Posterior cingulate gyrus (tissue), 11 donors: ENCODE results near the gene NOMO2.
"Not testable (repeated sequence)": the region's sequence is repeated elsewhere in the genome, so short reads cannot be mapped to it uniquely, and the experiment has no call there.

ENCODE experiments used
- DNase-seq, 10 donors: peaks; one replicate each; pipeline versions ENCODE4 v3.0.0 to v3.0.0-alpha.2; 2020 to 2021; ENCODE audit warnings: mixed read lengths in 3 of 10
- intact Hi-C: fragments of 100-400 bp; cut with DNase I; formaldehyde crosslinking; loops from one replicate; pipeline ENCODE4 v1.15.1; 2023

Gene NOMO2, protein sequence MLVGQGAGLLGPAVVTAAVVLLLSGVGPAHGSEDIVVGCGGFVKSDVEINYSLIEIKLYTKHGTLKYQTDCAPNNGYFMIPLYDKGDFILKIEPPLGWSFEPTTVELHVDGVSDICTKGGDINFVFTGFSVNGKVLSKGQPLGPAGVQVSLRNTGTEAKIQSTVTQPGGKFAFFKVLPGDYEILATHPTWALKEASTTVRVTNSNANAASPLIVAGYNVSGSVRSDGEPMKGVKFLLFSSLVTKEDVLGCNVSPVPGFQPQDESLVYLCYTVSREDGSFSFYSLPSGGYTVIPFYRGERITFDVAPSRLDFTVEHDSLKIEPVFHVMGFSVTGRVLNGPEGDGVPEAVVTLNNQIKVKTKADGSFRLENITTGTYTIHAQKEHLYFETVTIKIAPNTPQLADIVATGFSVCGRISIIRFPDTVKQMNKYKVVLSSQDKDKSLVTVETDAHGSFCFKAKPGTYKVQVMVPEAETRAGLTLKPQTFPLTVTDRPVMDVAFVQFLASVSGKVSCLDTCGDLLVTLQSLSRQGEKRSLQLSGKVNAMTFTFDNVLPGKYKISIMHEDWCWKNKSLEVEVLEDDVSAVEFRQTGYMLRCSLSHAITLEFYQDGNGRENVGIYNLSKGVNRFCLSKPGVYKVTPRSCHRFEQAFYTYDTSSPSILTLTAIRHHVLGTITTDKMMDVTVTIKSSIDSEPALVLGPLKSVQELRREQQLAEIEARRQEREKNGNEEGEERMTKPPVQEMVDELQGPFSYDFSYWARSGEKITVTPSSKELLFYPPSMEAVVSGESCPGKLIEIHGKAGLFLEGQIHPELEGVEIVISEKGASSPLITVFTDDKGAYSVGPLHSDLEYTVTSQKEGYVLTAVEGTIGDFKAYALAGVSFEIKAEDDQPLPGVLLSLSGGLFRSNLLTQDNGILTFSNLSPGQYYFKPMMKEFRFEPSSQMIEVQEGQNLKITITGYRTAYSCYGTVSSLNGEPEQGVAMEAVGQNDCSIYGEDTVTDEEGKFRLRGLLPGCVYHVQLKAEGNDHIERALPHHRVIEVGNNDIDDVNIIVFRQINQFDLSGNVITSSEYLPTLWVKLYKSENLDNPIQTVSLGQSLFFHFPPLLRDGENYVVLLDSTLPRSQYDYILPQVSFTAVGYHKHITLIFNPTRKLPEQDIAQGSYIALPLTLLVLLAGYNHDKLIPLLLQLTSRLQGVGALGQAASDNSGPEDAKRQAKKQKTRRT

DNA sequence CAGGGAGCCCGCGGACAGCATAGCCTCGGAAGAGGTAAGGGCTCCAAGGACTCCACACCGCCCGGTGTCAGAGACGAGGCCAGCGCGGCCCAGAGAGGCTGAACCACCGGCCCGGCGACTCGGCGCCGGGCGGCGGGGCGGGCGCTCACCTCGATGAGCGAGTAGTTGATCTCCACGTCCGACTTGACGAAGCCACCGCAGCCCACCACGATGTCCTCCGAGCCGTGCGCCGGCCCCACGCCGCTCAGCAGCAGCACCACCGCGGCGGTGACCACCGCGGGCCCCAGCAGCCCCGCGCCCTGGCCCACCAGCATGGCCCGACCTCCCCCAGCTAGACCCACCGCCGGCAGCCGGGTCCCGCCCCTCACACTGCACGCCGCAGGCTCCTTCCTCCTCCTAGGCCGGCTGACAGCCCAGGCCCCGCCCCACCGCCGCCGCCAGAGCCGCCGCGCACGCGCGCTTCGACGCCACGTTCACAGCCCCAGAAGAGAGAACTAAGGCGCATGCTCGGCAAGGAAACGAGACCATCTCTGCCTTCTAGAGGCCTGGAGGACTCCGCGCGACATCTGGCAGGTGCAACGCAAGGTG is at the start of gene NOMO2:
TSS of gene NOMO2 (minus strand) at position 371 of the 588 bp plus-strand sequence. CDS start at position 314, 57 bp downstream.
- DNase-seq = peak; percentile 78 to 98 (median 84)
- intact Hi-C loops = not testable (repeated sequence)

DNA sequence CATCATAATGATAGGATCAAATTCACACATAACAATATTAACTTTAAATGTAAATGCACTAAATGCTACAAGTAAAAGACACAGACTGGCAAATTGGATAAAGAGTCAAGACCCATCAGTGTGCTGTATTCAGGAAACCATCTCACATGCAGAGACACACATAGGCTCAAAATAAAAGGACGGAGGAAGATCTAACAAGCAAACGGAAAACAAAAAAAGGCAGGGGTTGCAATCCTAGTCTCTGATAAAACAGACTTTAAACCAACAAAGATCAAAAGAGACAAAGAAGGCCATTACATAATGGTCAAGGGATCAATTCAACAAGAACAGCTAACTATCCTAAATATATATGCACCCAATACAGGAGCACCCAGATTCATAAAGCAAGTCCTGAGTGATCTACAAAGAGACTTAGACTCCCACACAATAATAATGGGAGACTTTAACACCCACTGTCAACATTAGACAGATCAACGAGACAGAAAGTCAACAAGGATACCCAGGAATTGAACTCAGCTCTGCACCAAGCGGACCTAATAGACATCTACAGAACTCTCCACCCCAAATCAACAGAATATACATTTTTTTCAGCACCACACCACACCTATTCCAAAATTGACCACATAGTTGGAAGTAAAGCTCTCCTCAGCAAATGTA is 48.4 kb upstream of the NOMO2 start:
- intact Hi-C loops, DNase-seq: not testable (repeated sequence)

DNA sequence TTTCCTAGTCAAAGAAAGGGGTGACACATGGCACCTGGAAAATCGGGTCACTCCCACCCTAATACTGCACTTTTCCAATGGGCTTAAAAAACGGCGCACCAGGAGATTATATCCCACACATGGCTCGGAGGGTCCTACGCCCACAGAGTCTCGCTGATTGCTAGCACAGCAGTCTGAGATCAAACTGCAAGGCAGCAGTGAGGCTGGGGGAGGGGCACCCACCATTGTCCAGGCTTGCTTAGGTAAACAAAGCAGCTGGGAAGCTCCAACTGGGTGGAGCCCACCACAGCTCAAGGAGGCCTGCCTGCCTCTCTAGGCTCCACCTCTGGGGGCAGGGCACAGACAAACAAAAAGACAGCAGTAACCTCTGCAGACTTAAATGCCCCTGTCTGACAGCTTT is 46.4 kb upstream of the NOMO2 start:
- DNase-seq, intact Hi-C loops: not testable (repeated sequence)

DNA sequence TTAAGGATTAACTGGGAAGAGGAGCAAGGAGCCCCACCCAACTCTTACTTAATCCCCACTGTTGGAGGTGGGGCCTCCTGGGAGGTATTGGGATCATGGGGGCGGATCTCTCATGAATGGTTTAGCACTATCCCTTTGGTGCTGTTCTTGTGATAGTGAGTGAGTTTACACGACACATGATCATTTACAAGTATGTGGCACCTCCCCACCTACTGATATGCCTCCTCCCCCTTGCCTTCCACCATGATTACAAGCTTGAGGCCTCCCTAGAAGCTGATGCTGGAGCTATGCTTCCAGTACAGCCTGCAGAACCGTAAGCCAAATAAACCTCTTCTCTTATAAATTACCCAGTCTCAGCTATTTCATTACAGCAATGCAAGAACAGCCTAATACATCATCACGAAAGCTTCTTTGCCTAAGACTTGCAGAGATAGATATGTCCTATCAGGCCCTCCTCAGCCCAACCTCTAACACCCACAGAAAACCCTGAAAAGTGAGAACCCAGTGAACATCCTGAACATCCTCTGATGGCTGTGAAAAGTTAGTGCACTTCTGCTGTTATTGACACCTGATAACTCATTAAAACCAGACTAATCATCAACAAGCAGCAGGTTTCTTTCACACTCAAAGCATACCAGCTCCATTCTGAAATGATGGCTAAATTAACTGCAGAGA is 41.8 kb upstream of the NOMO2 start:
- intact Hi-C loops, DNase-seq: not testable (repeated sequence)

DNA sequence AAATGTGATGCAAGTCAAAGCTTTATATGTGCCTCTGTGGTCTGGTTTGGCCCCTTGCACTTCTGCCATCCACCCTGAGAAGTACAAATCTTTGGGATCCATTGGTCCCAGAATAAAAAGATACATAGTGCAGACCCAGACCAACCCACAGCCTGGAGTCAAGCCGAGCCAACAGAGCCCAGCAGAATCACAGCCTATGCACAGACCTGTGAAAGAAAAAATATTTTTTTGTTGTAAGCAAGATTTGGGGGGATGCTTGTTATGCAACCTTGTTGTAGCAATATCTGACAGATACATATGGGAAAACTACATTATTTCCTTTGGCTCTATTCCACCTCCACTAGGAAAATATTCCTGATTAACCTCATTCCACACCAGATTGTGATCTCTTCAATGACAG is 36.7 kb upstream of the NOMO2 start:
- intact Hi-C loops = not testable (repeated sequence)

DNA sequence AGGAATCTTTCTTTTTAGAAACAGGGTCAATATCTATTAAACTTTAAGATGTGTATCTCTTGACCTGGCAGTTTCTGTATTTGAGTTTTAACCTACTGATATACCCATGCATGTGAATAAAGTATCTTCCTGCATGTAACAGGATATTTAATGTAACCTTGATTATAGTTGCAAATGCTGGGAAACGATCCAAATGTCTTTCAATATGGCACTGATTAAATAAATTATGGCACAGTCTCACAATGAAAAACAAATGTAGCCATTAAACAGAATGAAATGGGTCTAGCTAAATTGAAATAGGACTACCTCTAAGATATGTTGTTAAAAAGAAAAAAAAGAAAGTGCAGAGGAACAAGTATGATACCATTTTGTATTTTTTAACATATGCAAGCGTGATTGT is 35.8 kb upstream of the NOMO2 start:
- intact Hi-C loops, DNase-seq: not testable (repeated sequence)

More for the DNA sequence above, 36.7 kb upstream of the NOMO2 start:
- DNase-seq = not testable (repeated sequence)

DNA sequence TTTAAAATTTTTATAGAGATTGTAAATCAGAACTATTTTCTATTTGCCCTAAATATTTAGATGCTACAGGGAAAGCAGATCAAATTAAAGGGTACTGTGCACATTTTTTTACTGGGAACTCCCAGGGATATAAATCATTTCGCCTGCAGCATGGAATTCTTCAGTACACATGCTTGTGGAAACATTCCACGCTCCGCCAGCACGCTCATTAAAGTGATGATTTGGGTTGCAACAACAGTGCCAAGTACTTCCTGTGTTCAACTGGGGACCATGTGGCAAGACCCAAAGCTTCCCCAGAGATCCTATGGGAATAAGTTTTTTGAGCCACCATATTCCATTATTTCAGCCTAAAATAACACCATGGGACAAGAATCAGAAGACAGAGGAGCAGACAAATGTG is 35.4 kb upstream of the NOMO2 start:
- intact Hi-C loops, DNase-seq: not testable (repeated sequence)

DNA sequence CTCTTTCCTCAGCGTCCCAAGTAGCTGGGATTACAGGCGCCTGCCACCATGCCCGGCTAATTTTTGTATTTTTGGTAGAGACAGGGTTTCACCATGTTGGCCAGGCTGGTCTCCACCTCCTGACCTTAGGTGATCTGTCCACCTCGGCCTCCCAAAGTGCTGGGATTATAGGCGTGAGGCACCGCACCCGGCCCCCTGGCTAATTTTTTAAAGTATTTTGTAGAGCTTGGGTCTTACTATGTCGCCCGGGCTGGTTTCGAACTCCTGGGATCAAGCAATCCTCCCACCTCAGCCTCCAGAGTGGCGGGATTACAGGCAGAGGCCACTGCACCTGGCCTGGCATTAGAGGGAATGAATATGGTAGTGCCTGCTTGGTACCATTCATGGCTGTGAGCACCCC is 33.9 kb upstream of the NOMO2 start:
- intact Hi-C loops = not testable (repeated sequence)
- peak in 1 of 10 donors; percentile 67 for DNase-seq

DNA sequence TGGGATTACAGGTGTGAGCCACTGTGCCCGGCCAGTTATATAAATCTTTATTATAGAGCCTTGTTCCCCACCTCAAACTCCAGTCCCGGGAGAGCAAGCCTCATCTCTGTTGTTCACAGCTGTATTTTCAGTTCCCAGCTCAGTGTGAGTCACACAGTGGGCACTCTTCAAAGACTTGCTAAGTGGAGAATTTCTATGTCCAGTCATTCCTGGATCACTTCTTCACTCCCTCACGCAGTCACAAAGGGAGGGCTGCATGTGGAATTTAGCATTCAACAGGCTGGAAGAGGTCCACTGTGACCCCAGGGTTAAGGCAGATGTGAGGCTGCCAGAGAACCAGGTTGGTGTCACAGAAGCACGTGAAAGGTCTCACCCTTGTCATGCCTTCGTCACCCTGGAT is 33.0 kb upstream of the NOMO2 start:
- intact Hi-C loops, DNase-seq: not testable (repeated sequence)

DNA sequence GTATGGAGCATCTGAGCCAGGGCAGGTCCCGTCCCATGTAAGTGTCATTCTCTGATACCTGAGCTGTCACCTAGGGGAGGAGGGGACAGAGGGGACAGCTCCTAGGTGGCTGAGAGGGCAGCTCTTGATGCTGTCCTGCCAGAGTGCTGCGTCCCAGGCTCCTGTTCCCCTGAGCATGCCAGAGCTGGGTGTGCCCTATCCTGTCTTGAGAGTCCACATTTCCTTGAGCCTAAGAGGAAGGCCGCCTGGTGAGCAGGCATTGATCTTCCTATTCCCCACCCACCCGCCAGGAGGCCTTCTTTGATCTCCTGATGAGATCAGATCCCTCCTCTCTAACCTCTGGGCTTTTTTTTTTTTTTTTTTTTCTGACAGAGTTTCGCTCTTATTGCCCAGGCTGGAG is 32.0 kb upstream of the NOMO2 start:
- DNase-seq, intact Hi-C loops: not testable (repeated sequence)

DNA sequence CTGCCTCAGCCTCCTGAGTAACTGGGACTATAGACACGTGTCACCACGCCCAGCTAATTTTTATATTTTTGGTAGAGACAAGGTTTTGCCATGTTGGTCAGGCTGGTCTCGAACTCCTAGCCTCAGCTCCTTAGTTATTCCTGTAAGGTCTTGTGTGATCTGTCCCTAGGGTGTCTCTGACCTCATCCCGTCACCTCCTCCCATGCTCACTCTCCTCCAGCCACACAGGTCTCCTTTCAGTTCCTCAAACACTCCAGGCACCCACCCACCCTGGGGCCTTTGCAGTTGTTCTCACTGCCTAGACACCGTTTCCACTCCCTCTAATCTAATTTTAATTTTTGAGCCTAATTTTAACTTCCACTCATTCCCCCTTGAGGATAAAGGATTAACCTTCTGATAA is 31.1 kb upstream of the NOMO2 start:
- not testable (repeated sequence) for DNase-seq

DNA sequence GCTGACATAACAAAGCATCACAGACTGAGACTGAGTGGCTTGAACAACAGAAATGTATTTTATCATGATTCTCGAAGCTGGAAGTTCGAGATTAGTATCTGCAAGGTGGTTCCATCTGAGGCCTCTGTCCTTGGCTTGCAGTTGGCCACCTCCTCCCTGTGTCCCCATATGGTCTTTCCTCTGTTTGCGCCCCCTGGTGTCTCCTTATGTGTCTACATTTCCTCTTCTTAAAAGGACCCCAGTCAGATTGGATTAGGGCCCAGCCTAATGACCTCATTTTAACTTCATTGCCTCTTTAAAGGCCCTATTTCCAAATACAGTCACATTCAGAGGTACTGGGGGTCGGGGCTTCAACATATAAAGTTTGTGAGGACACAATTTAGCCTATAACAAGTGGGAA is 30.0 kb upstream of the NOMO2 start:
- DNase-seq, intact Hi-C loops: not testable (repeated sequence)

More for the DNA sequence above, 31.1 kb upstream of the NOMO2 start:
- intact Hi-C loops = not testable (repeated sequence)

DNA sequence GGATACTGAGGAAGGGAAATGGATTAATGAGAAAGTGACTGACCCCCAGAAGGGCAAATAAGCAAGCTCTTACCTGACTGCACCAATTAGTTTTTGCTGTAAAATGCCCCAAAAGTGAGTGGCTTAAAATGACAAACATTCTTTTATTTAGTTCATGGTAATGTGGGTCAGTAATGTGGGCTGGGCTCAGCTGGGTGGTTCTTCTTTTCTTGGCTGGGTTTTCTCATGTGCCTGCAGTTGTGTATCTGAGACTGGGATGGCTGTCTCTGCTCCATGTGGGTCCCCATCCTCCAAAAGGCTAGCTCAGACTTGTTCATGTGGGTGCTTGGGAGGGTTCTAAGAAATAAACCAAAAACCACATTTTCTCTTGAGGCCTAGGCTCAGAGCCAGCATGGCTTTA is 29.5 kb upstream of the NOMO2 start:
- intact Hi-C loops, DNase-seq: not testable (repeated sequence)

DNA sequence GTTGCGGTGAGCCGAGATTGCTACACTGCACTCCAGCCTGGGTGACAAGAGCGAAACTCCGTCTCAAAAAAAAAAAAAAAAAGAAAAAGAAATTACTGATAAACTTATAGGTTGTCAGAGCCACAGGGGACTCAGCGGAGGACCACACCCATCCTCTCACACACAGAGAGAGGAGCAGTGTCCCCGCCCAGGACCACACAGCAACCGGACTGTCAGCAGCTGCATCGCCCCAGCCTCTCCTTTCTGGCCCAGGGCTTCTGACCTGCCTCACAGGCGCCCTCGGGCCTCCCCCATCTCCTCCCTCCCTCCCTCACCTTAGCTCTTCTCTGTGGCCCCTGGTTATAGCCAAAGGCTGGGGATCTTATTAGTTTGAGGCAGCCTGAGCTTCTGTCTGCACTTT is 27.9 kb upstream of the NOMO2 start:
- DNase-seq = not testable (repeated sequence)

DNA sequence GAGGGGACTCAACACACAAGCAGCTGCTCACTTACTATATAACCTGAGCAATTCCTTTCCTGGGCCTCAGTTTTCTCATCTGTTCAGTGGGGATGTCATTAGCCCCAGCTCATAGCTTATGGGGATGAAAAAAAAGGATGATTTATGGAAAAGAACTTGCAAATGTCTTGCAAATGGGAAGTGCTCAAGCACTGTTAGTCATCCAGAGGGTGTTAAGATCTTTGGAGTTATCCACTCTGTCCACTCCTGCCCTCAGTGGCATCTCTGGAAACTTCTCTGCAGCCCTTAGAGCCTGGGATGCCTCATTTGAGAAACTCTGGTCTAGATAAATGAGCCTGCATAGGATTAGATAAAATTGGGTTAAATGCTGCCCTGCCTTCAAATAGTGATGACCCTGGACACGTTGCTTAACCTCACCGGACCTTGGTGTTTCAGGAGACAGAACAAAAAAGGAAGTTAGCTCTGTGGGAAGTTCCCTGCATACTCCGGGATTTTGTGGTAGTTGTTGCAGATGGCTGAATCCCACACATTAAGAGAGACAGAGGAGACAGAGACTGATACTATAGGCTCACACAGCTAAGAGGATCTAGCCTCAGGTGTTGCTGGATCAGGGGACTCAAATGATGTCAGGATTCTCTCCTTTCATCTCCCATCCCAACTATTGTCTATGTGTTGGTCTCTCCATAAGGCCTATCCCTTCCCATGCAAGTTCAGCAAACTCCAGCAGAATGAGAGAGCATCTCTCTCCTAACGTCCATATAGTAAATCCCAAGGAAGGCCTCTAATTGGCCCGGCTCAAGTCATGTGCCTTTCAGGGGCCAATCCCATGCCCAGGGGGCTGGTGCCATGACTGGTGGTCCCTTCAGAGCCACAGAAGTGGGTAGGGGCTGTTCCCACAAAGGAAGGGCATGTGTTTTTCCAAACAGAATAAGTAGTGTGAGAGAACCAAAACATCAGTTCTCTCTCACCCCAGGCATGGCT is 25.0 kb upstream of the NOMO2 start:
- DNase-seq, intact Hi-C loops: not testable (repeated sequence)

More for the DNA sequence above, 27.9 kb upstream of the NOMO2 start:
- intact Hi-C loops = not testable (repeated sequence)

DNA sequence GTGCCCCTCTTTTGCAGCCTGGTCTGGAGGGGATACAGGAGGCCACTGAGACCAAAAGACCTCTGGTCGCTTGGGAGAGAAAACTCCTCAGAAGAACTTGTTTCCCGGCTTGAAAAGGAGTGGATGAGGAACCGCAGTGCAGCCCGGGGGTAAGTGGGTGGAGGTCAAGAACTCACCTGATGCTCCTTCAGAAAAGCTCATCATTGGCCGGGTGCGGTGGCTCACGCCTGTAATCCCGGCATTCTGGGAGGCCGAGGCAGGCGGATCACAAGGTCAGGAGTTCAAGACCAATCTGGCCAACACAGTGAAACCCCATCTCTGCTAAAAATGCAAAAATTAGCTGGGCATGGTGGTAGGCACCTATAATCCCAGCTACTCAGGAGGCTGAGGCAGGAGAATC is 23.9 kb upstream of the NOMO2 start:
- intact Hi-C loops = not testable (repeated sequence)
- DNase-seq = peak in 1 of 10 donors; percentile 20

DNA sequence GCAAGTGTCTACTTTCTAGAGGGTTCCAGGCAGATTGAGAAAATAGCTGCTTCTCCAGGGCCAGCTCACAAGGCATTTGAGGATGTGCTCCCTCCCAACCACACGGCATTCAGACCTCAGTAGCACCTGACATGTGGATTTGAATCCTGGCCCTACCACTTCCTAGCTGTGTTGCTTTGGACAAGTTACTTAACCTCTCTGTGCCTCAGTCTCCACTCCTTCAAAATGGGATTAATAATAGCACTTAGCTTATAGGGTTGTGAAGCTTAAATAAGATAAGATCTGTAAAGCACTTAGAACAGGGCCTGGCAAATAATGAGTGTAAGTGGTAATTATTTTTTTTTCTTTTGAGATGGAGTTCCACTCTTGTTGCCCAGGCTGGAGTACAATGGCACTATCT is 21.0 kb upstream of the NOMO2 start:
- no peak for DNase-seq
- intact Hi-C loops = no loop called here

DNA sequence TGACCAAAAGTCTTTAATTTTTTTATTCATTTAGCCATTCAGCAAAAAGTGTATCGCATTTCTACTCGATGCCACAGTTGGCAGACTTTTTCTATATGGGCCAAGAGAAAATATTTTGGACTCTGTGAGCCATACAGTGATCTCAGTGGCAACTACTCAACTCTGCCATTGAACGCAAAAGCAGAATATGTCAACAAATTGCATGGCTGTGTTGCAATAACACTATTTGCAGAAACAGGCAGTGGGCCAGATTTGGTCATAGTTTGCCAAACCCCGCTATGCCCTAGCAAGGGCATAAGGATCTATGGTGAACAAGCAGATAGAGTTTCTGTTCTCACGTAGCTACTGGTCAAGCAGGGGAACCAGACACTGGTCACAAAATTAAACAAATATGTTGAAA is 18.5 kb upstream of the NOMO2 start:
- intact Hi-C loops, DNase-seq: not testable (repeated sequence)
